ACHN (cell line): ENCODE results near the gene SPDYE9.
"Not testable (repeated sequence)": the region's sequence is repeated elsewhere in the genome, so short reads cannot be mapped to it uniquely, and the experiment has no call there.

Experiments used
- DNase-seq: peaks from one replicate; pipeline ENCODE4 v3.0.0-alpha.2; 2015
- in situ Hi-C: cut with HindIII; loops from 2 replicates; pipeline ENCODE4 v1.10.0; 2017; ENCODE audit warnings: low sequenced_read_pairs, low pct_ligation_motif_present, low pct_unique_long_range_greater_than_20kb

The SPDYE9 gene, protein sequence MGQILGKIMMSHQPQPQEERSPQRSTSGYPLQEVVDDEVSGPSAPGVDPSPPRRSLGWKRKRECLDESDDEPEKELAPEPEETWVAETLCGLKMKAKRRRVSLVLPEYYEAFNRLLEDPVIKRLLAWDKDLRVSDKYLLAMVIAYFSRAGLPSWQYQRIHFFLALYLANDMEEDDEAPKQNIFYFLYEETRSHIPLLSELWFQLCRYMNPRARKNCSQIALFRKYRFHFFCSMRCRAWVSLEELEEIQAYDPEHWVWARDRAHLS

GRCh38 chr7:73085938-73086337 lies at the start of gene SPDYE9:
TSS of gene SPDYE9 (minus strand) at chr7:73086038. CDS start at chr7:73084238, 1,800 bp downstream.
- DNase-seq, in situ Hi-C loops: not testable (repeated sequence)

- in situ Hi-C loops, DNase-seq: not testable (repeated sequence)
Measured at GRCh38 chr7:73134866-73135265, 49.0 kb upstream of the SPDYE9 start.

DNA sequence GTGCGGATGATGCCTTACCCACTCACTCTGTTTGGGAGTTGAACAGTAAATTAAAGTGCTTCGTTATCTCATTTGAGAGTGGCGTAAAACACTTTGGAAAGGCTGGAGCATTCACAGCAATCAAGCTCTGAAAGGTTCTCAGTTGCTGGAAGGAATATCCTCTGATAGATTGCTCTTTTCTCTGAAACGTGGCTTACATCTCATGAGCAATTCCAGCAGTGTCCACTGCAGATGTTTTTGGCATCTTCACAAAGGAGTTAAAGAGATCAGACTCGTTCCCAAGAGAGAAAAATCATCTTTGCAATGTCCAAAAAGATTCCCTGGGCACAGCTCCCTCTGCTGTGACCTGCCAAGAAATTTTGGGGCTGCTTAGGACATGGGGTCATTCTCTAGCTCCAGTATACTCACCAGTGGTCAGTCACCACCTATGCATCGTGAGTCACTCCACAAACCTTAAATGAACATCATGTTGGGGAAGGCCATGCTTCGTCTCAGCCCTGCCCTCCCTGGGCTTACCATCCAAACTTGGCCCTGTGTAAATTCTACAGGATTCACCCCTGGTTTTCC lies 46.9 kb upstream of the SPDYE9 start:
- DNase-seq, in situ Hi-C loops: not testable (repeated sequence)

- in situ Hi-C loops, DNase-seq: not testable (repeated sequence)
Measured at GRCh38 chr7:73130612-73131011, 44.8 kb upstream of the SPDYE9 start.

- in situ Hi-C loops = not testable (repeated sequence)
Measured at GRCh38 chr7:73124126-73124525, 38.3 kb upstream of the SPDYE9 start.

DNA sequence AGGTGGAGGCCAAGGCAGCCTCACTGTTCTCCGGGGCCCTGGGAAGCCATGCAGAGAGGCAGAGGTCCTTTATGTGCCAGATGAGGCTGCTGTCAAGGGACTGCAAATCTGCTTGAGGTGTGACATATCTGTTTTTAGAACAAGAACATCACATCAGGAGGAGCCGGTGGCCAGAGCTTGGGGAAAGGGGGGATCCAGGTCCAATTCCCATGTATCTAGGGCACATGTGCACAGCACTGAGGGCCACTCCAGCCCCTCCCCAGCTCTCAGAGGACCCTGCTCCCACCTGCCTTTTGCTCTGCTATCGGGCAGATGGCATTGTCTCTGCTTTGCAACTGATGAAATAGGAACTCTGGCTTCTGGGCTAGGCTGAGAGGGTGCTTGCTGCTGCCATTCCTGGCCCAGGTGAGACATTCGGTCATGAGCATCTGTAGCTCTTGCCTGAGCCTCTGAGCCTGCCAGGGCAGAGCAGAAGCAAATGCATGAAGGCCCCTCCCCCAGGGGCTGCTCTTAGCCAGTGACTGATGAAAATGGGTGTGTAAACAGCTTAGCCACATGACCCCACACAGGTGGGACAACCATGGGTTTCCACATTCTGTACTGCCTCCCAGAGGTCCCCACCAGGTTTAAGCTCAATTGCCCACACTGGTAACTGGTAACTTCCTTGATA lies 37.1 kb upstream of the SPDYE9 start:
- DNase-seq, in situ Hi-C loops: not testable (repeated sequence)

More at GRCh38 chr7:73124126-73124525, 38.3 kb upstream of the SPDYE9 start:
- DNase-seq = not testable (repeated sequence)

DNA sequence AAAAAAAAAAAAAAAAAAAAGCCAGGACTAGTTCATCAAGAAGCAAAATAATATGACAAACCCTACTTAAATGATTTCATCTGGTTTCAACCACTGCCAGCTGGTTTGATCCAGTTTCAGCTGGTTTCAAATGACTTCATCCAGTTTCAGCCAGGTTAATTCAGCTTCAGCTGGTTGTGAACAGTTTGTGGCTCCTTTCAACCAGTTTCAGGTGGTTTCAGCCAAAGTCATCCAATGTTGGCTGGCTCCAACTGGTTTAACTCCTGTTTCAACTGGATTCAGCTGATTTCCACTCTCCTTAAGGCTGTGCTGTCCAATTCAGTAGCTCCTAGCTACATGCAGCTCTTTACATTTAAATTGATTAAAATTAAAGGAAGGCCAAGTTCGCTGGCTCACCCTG lies 32.3 kb upstream of the SPDYE9 start:
- in situ Hi-C loops, DNase-seq: not testable (repeated sequence)

DNA sequence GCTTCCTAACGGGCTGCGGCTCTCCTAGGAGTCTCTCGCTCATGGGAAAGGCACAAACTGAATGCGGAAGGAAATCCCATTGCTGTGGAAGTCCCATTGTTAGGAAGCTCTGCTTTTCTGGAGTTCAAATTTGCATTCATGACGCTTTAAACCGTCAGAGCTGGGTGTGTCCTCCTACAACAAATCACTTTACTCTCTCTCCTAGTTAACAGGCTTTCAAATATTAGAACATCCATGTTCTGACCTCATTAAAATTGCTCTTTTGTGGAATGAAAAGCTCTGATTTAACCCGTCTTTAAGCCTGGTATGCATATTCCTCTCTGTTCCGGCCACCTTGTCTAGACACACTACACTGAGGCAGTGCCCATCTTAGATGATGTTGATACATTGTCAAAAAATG lies 28.0 kb downstream of the SPDYE9 start, which contains the start of gene SPDYE11:
SPDYE11 (minus strand) TSS at position 101 of the 400 bp plus-strand sequence. CDS start 1,800 bp downstream, outside the sequence.
- in situ Hi-C loops, DNase-seq: not testable (repeated sequence)

DNA sequence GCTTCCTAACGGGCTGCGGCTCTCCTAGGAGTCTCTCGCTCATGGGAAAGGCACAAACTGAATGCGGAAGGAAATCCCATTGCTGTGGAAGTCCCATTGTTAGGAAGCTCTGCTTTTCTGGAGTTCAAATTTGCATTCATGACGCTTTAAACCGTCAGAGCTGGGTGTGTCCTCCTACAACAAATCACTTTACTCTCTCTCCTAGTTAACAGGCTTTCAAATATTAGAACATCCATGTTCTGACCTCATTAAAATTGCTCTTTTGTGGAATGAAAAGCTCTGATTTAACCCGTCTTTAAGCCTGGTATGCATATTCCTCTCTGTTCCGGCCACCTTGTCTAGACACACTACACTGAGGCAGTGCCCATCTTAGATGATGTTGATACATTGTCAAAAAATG lies 56.2 kb downstream of the SPDYE9 start, which contains the start of gene SPDYE8:
SPDYE8 (minus strand) TSS at position 101 of the 400 bp plus-strand sequence. CDS start 1,800 bp downstream, outside the sequence.
- in situ Hi-C loops = not testable (repeated sequence)

More for the DNA sequence above, 56.2 kb downstream of the SPDYE9 start, which contains the start of gene SPDYE8:
- DNase-seq = not testable (repeated sequence)
